Heart left ventricle (tissue), 16 donors: ENCODE measurements around the gene SRGAP3. TPM values are rescaled to one million over a fixed set of nuclear protein-coding genes. Genes with fewer than 3 reads are reported as not detected.

Experiments
- ATAC-seq, 4 donors: fragments of 200-7000 bp; cut with Tn5 transposase; one replicate each; pipeline ENCODE4 v1.9.1; 2020 to 2022; ENCODE audit warnings: moderate library complexity in 4 of 4, mild to moderate bottlenecking in 3 of 4, moderate number of reproducible peaks in 1 of 4
- DNase-seq, 5 donors: peaks; one replicate each; pipeline ENCODE4 v3.0.0-alpha.2; 2020
- H3K27ac ChIP-seq, 12 donors: fragments of 200-600 bp; sonication (generic) in 4 of 12; one replicate each; pipeline versions ENCODE4 v1.5.0 to v1.8.0; 2016 to 2022; ENCODE audit warnings: mild to moderate bottlenecking in 2 of 12
- H3K27me3 ChIP-seq, 9 donors: fragments of 200-600 bp; sonication (generic) in 2 of 9; one replicate each; pipeline versions ENCODE4 v1.5.1 to v1.8.0; 2016 to 2022; ENCODE audit warnings: mild to moderate bottlenecking in 3 of 9
- H3K36me3 ChIP-seq, 9 donors: fragments of 200-600 bp; sonication (generic) in 2 of 9; one replicate each; pipeline versions ENCODE4 v1.5.0 to v1.8.0; 2018 to 2022; ENCODE audit warnings: mild to moderate bottlenecking in 2 of 9
- H3K4me1 ChIP-seq, 12 donors: fragments of 200-600 bp; sonication (generic) in 4 of 12; one replicate each; pipeline versions ENCODE4 v1.5.0 to v1.8.0; 2016 to 2022; ENCODE audit warnings: mild to moderate bottlenecking in 3 of 12
- H3K4me3 ChIP-seq, 12 donors: fragments of 200-600 bp; sonication (generic) in 4 of 12; one replicate each; pipeline versions ENCODE4 v1.5.0 to v1.8.0; 2017 to 2022; ENCODE audit warnings: mild to moderate bottlenecking in 9 of 12, moderate library complexity in 4 of 12
- H3K9me3 ChIP-seq, 12 donors: fragments of 200-600 bp; sonication (generic) in 4 of 12; one replicate each; pipeline versions ENCODE4 v1.5.0 to v1.8.0; 2016 to 2022; ENCODE audit warnings: mild to moderate bottlenecking in 1 of 12
- POLR2A ChIP-seq, 2 donors: fragments of 450-650 bp; IDR thresholded peaks; one replicate each; pipeline ENCODE4 v1.6.1; 2017; ENCODE audit warnings: antibody characterized with exemption in 2 of 2, mild to moderate bottlenecking in 2 of 2, moderate library complexity in 2 of 2
- whole genome bisulfite sequencing, 4 donors: extraction: QIAGEN DNeasy Blood & Tissue Kit in 2 of 4; methylation state at CpG; one replicate each; pipeline versions ENCODE4 v1.1.5 to v1.1.7; 2013 to 2018; 5-methylcytosine and 5-hydroxymethylcytosine counted together
- intact Hi-C, 10 donors: fragments of 100-400 bp; cut with DNase I; formaldehyde crosslinking; loops; one replicate each; pipeline versions ENCODE4 v1.11.1 to v1.14.2; 2022
- polyA plus RNA-seq, 2 donors: library from polyadenylated mRNA; stranded (reverse); fragments of 200-250 nt; gene quantifications; one replicate each; pipeline ENCODE4 v1.2.3, GENCODE V29; 2013
- total RNA-seq, 9 donors: library from RNA; depleted of rRNA in 2 of 9; stranded (reverse); fragments of >200 nt in 2 of 9; fragmentation: NEBNext Ultra II Directional in 3 of 9; extraction: Animal tissue kit (Norgen Biotek cat#: 25700) in 3 of 9; gene quantifications; one replicate each; pipeline versions ENCODE4 v1.1.0 to v1.2.4, GENCODE V29; 2016 to 2023
- TF ChIP-seq, protein P1 (sequence below), 12 donors: fragments of 200-600 bp; sonication (generic) in 4 of 12; IDR thresholded peaks; one replicate each; pipeline versions ENCODE4 v1.5.0 to v1.8.0; 2018 to 2022; ENCODE audit warnings: antibody characterized with exemption in 12 of 12, mild to moderate bottlenecking in 5 of 12
- donor health status: ischemic (EF 13 %, LVEDD 7.1; RV severe dilation, severe dysfunction).
- donor health status: healthy with polysubstance abuse.
- donor health status: DM: no; HTN: yes; CAD: no.
- donor health status: DM: no; HTN: no; CAD: no.
- donor health status: ischemic (EF 25% LVEDD 6.9; RV normal size, moderate dysfunction).
- donor health status: ischemic (EF 25% LVEDD 5.7; RV mildly dilated, moderate dysfunction).
- donor health status: healthy.
- donor health status: DM: yes; HTN: yes; CAD: no.
- donor health status: ischemic (EF 35%, LVEDD 5.7; RV mildly dilated, moderate dysfunction).
- donor health status: nonischemic (EF 11% LVEDD 7.7; RV severe dilation, severe dysfunction).
- donor health status: DM: yes; HTN: yes; CAD: no.
- donor health status: PGD.
- donor health status: ischemic (EF 29% LVEDD 5.4; RV normal size, mild dysfunction).
- donor health status: nonischemic (EF 23%, LVEDD 6.1; RV moderate dilation, normal function).

SRGAP3 gene
- total and polyA plus RNA-seq, 11 donors, result 1.4 to 16.8 (median 9.0) TPM

DNA sequence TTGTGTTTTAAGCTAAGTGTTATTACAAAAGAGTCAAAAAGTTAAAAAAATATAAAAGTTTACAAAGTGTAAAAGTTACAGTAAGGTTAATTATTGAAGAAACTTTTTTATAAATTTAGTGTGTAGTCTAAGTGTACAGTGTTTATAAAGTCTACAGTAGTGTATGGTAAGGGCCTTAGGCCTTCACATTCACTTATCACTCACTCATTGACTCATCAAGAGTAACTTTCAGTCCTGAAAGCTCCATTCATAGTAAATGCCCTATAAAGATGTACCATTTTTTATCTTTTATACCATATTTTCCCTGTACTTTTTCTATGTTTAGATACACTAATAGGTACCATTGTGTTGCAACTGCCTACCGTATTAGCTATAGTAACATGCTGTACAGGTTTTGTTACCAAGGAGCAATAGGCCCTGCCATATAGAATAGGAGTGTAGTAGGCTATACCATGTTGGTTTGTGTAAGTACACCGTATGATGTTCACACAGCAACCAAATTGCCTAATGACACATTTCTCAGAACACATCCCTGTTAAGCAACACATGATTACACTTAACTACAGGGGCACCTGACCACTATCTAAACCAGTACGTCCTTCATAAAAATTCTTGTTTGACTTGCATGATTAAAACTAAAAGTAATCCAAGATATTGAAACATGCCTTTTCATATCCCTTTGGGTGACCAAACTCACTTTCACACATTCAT is 303.4 kb downstream of the SRGAP3 start:
- H3K36me3 ChIP-seq, result peaks cover 0 to 32% (median 5%) of the 10 kb centered on the region in 9 donors
- ATAC-seq (no peak), DNase-seq (no peak)
- 55 to 73% (median 60%) methylated on average over 3 of the region's 3 CpGs for WGBS, 4 donors
- no peaks in the 10 kb centered on the region for H3K27me3 ChIP-seq
- peaks cover 0 to 20% (median 3%) of the 10 kb centered on the region in 12 donors for H3K9me3 ChIP-seq
- no peaks in the 10 kb centered on the region for H3K4me1 ChIP-seq
- intact Hi-C loops, result no loop called here
- no peak overlapping the region for H3K4me3 ChIP-seq
- TF ChIP-seq, protein P1, sequence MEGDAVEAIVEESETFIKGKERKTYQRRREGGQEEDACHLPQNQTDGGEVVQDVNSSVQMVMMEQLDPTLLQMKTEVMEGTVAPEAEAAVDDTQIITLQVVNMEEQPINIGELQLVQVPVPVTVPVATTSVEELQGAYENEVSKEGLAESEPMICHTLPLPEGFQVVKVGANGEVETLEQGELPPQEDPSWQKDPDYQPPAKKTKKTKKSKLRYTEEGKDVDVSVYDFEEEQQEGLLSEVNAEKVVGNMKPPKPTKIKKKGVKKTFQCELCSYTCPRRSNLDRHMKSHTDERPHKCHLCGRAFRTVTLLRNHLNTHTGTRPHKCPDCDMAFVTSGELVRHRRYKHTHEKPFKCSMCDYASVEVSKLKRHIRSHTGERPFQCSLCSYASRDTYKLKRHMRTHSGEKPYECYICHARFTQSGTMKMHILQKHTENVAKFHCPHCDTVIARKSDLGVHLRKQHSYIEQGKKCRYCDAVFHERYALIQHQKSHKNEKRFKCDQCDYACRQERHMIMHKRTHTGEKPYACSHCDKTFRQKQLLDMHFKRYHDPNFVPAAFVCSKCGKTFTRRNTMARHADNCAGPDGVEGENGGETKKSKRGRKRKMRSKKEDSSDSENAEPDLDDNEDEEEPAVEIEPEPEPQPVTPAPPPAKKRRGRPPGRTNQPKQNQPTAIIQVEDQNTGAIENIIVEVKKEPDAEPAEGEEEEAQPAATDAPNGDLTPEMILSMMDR (IDR thresholded peaks at IDR 0.05), result no peak
- no peak for TF ChIP-seq POLR2A (IDR thresholded peaks at IDR 0.05)
- H3K27ac ChIP-seq, result no peak overlapping the region

GRCh38 chr3:8942746-8943488 is 306.5 kb downstream of the SRGAP3 start:
- no peaks in the 10 kb centered on the region for H3K27me3 ChIP-seq
- intact Hi-C loops, result no loop called here

GRCh38 chr3:8942115-8942514 is 307.3 kb downstream of the SRGAP3 start:
- WGBS, 4 donors, result 92 to 99% (median 94%) methylated on average over 4 of the region's 4 CpGs

More at GRCh38 chr3:8942746-8943488, 306.5 kb downstream of the SRGAP3 start:
- Histone ChIP-seq H3K9me3 (peaks cover 0 to 20% (median 3%) of the 10 kb centered on the region in 12 donors), H3K4me3 (no peak overlapping the region), H3K36me3 (peaks cover 0 to 45% (median 12%) of the 10 kb centered on the region in 9 donors), H3K27ac (no peak overlapping the region), H3K4me1 (peaks cover 0 to 1% (median 0%) of the 10 kb centered on the region in 12 donors)
- WGBS, 4 donors, result 88 to 91% (median 89%) methylated on average over 4 of the region's 4 CpGs
- no peak for DNase-seq
- no peak for ATAC-seq
- TF ChIP-seq POLR2A (IDR thresholded peaks at IDR 0.05), result no peak
- TF ChIP-seq, protein P1 (IDR thresholded peaks at IDR 0.05), result no peak

More at GRCh38 chr3:8942115-8942514, 307.3 kb downstream of the SRGAP3 start:
- H3K27ac ChIP-seq, result no peak overlapping the region
- H3K9me3 ChIP-seq, result peaks cover 0 to 20% (median 3%) of the 10 kb centered on the region in 12 donors
- ATAC-seq (no peak), DNase-seq (no peak)
- H3K4me3 ChIP-seq, result no peak overlapping the region
- H3K36me3 ChIP-seq, result peaks cover 0 to 44% (median 12%) of the 10 kb centered on the region in 9 donors
- TF ChIP-seq, protein P1 (IDR thresholded peaks at IDR 0.05), result no peak
- H3K4me1 ChIP-seq, result peaks cover 0 to 9% (median 0%) of the 10 kb centered on the region in 12 donors
- intact Hi-C loops, result no loop called here
- no peaks in the 10 kb centered on the region for H3K27me3 ChIP-seq
